K562 (cell line): ENCODE data around the gene ADIG. TPM values are rescaled to one million over a fixed set of nuclear protein-coding genes. Genes with fewer than 3 reads are reported as not detected.

Experiments
- ATAC-seq: fragments of 200-7000 bp; cut with Tn5 transposase; 3 replicates; pipeline ENCODE4 v1.9.1; 2020; ENCODE audit warnings: moderate library complexity
- BruUV-seq: library from RNA; stranded (reverse); fragments of 400-500 nt; replicated peaks from 2 replicates; lab custom pipeline; 2021; lab: Mats Ljungman, UMichigan
- CTCF ChIA-PET: fragments of 300-600 bp; formaldehyde crosslinking; extraction: SDS; loops from one replicate; lab custom pipeline; 2021; ENCODE audit warnings: low intra/inter-chr PET ratio; lab: Yijun Ruan, JAX
- POLR2A ChIA-PET: fragments of 300-600, 350-650 bp; sonication (Branson Sonifier 250); formaldehyde crosslinking; extraction: SDS; loops from one replicate; lab custom pipeline; 2021; ENCODE audit warnings: antibody characterized with exemption, inconsistent platforms; lab: Yijun Ruan, JAX
- DNase-seq, 4 experiments: peaks; one replicate each; pipeline versions ENCODE4 v3.0.0 to v3.0.0-alpha.2; 2011 to 2018; ENCODE audit warnings: low spot score in 3 of 4, mixed read lengths in 3 of 4; ENCODE audit errors: extremely low read depth in 1 of 4
- FAIRE-seq: peaks from 2 replicates; lab custom pipeline; 2011; peaks lifted over from hg19 to GRCh38; lab: Jason Lieb, UNC
- H2AFZ ChIP-seq: 2 replicates; pipeline ENCODE4 v1.6.0; 2011; ENCODE audit warnings: low read depth, low read length, control low read depth, inconsistent platforms
- H3K27ac ChIP-seq: fragments of 200-600 bp; 3 replicates; pipeline ENCODE4 v1.8.0; 2011; ENCODE audit warnings: low read depth, mild to moderate bottlenecking, control low read depth, inconsistent platforms, low read length, moderate library complexity, mixed read lengths; ENCODE audit errors: extremely low read depth
- H3K27me3 ChIP-seq, 2 experiments: fragments of 300-600 bp in 1 of 2; 2 replicates in 1 of 2; 3 replicates in 1 of 2; pipeline versions ENCODE4 v1.6.0 to v1.8.0; 2011; ENCODE audit warnings: inconsistent platforms in 2 of 2, low read length in 2 of 2, mild to moderate bottlenecking in 1 of 2, mixed read lengths in 1 of 2, moderate library complexity in 1 of 2; ENCODE audit not compliant: control insufficient read depth in 2 of 2, insufficient read depth in 2 of 2
- H3K36me3 ChIP-seq: fragments of 300-600 bp; 3 replicates; pipeline ENCODE4 v1.8.0; 2011; ENCODE audit warnings: mild to moderate bottlenecking, low read length, inconsistent platforms; ENCODE audit not compliant: control insufficient read depth, insufficient read depth
- H3K4me1 ChIP-seq, 2 experiments: fragments of 200-600 bp in 1 of 2; replicated peaks in 1 of 2; 2 replicates in 1 of 2; 3 replicates in 1 of 2; pipeline versions ENCODE4 v1.5.1 to v1.8.0; 2011; ENCODE audit warnings: inconsistent platforms in 2 of 2, low read length in 2 of 2, mild to moderate bottlenecking in 1 of 2, mixed read lengths in 1 of 2, moderate library complexity in 1 of 2; ENCODE audit not compliant: control insufficient read depth in 2 of 2, insufficient read depth in 2 of 2
- H3K4me2 ChIP-seq: 2 replicates; pipeline ENCODE4 v1.6.1; 2011; ENCODE audit warnings: low read length, control low read depth, inconsistent platforms, mixed read lengths; ENCODE audit not compliant: insufficient read depth
- H3K4me3 ChIP-seq: fragments of 200-600 bp; sonication (generic), shearing (Covaris generic); 2 replicates; pipeline ENCODE4 v1.5.1; 2016; ENCODE audit warnings: control low read depth, inconsistent platforms
- H3K79me2 ChIP-seq: fragments of 200-600 bp; 3 replicates; pipeline ENCODE4 v1.8.0; 2011; ENCODE audit warnings: low read length, inconsistent platforms; ENCODE audit not compliant: control insufficient read depth, insufficient read depth
- H3K9ac ChIP-seq, 2 experiments: 2 replicates each; pipeline versions ENCODE4 v1.6.0 to v1.6.1; 2011; ENCODE audit warnings: low read depth in 2 of 2, low read length in 2 of 2, control low read depth in 1 of 2, inconsistent platforms in 1 of 2, mild to moderate bottlenecking in 1 of 2, mixed read lengths in 1 of 2; ENCODE audit not compliant: insufficient read depth in 1 of 2
- H3K9me1 ChIP-seq: one replicate; pipeline ENCODE4 v1.6.0; 2011; ENCODE audit warnings: inconsistent platforms, mild to moderate bottlenecking, low read length, moderate library complexity; ENCODE audit not compliant: control insufficient read depth, insufficient read depth
- H3K9me3 ChIP-seq: replicated peaks from 2 replicates; pipeline ENCODE4 v1.5.1; 2011; ENCODE audit warnings: low read depth, low read length, inconsistent platforms; ENCODE audit not compliant: control insufficient read depth, insufficient read depth
- H4K20me1 ChIP-seq: replicated peaks from 2 replicates; pipeline ENCODE4 v1.6.1; 2011; ENCODE audit warnings: low read length, inconsistent platforms, mixed read lengths; ENCODE audit not compliant: control insufficient read depth, insufficient read depth
- CHD4 ChIP-seq: fragments of 200-600 bp; sonication (generic); IDR thresholded peaks from 3 replicates; pipeline ENCODE4 v1.6.1; 2012; ENCODE audit warnings: low read depth, mild to moderate bottlenecking, mixed read lengths, low read length, inconsistent platforms; ENCODE audit not compliant: insufficient read depth, insufficient replicate concordance, poor library complexity, severe bottlenecking
- FOSL1 ChIP-seq: fragments of 200-800 bp; sonication (Bioruptor generic); conservative IDR thresholded peaks from 2 replicates; pipeline ENCODE4 v1.6.1; 2016; ENCODE audit warnings: missing genetic modification characterization, missing compliant biosample characterization
- MEF2D ChIP-seq: conservative IDR thresholded peaks from 2 replicates; pipeline ENCODE4 v1.6.1; 2016; ENCODE audit warnings: low read depth, missing genetic modification characterization, missing compliant biosample characterization
- POLR2A ChIP-seq: fragments of 450-650 bp; conservative IDR thresholded peaks from 2 replicates; pipeline ENCODE4 v1.6.1; 2016
- SAP30 ChIP-seq: fragments of 200-600 bp; sonication (generic); IDR thresholded peaks from 2 replicates; pipeline ENCODE4 v1.6.1; 2012; ENCODE audit warnings: borderline replicate concordance, low read depth, mild to moderate bottlenecking, moderate library complexity, low read length, control low read depth, inconsistent platforms; ENCODE audit not compliant: insufficient read depth, poor library complexity, severe bottlenecking
- WGBS: fragments of 100-300 bp; shearing (Covaris generic); methylation state at CpG from one replicate; pipeline ENCODE4 v1.1.6; 2016; ENCODE audit warnings: low coverage, mixed read lengths; ENCODE audit not compliant: insufficient coverage; ENCODE audit errors: missing lambda C conversion rate; 5-methylcytosine and 5-hydroxymethylcytosine counted together
- in situ Hi-C: fragments of 300-500 bp; cut with MboI; formaldehyde crosslinking; loops from 4 replicates; pipeline ENCODE4 v1.15.0; 2018; ENCODE audit warnings: inconsistent platforms, mixed read lengths
- intact Hi-C: fragments of 100-400 bp; cut with micrococcal nuclease; formaldehyde crosslinking; loops from 2 replicates; pipeline ENCODE4 v1.14.2; 2022
- polyA plus RNA-seq, 8 experiments: library from polyadenylated mRNA; depleted of rRNA in 4 of 8; stranded (reverse) in 5 of 8; unstranded in 3 of 8; fragments of >200 nt; fragmentation: Nextera tagmentation in 2 of 8; fragmentation: Illumina TruSeq in 1 of 8; extraction: Ambion mirVana in 2 of 8; extraction: Trizol in 1 of 8; gene quantifications; 2 replicates each; pipeline versions ENCODE4 v1.2.1 to v1.2.3, GENCODE V29; 2011 to 2014; ENCODE audit warnings: inconsistent platforms in 1 of 8, missing spikeins in 1 of 8
- total RNA-seq, 7 experiments: library from RNA; depleted of rRNA in 6 of 7; stranded (reverse); fragments of >200 nt in 6 of 7; fragmentation: Illumina TruSeq in 2 of 7; extraction: Trizol in 2 of 7; gene quantifications; 2 replicates each; pipeline versions ENCODE4 v1.2.1 to v1.2.3, GENCODE V29; 2011 to 2021; ENCODE audit warnings: low replicate concordance in 1 of 7
- TF ChIP-seq, protein P1 (sequence below): IDR thresholded peaks from 3 replicates; pipeline ENCODE4 v1.6.1; 2011; ENCODE audit warnings: borderline replicate concordance, mild to moderate bottlenecking; ENCODE audit not compliant: insufficient read length, insufficient read depth

Gene ADIG
- total and polyA plus RNA-seq, 9 of the 15 experiments (the other 6 are each of a cell fraction or from before 2014, with no cell fraction given), result not detected

DNA sequence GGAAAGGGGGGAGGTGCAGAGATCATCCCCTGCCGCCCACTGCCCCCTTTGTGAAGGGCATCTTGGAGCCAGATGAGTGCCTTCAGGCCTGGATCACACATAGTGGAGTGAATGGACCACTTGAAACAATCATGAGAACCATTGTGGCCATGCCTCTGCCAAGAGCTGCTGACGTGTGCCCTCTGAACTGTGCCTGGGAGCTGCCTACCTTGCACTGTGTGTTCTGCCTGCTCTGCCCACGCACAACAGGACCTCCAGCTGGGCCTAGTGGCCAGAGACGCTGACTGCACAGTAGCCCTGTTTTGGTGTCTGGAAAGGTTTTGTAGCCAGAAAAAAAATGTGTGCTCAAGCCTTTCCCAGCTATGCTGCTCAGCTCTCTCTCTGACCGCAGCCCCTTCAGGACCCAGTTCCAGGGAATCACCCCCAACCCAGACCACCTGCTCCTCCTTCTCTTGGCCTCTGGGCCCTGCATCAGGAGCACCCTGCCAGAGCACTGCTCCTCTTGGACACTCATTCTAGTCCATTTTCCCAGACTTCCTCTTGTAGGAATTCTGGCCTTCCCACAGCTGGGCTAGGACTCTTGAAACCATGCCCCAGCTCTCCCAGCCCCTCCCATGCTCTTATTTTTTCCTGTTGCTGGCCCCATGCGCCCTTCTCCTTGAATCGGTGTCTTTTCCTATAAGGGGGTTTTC, 1.6 kb upstream of the ADIG start:
- POLR2A ChIA-PET, result interaction anchor here (0.6 to 1.5 kb wide), 2 partner anchors 10 to 40 kb away, joined by 3 to 4 read pairs; no protein-coding TSS in a partner anchor
- FAIRE-seq, result no peak

DNA sequence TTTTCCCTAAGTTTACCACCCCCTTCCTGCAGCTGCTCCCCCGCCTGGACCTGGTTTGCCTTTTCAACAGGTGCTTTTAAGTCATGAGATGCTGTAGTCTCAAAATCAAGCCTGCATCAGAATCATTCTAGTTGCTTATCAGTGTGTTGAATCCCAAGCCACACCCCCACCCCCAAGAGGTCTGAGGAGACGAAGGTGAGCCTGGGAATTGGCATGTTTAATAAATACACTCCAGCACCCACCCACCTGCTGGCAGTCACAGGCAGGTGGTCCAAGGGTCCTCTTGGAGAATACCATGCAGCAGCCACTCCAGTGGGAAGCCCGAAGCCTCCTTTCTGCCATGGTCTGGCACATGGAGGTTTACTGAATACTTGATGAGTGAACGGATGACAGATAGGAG, 1.1 kb upstream of the ADIG start:
- Histone ChIP-seq H3K9me1 (no peaks in the 10 kb centered on the region), H2AFZ (no peak overlapping the region), H3K4me3 (no peak overlapping the region), H3K79me2 (no peaks in the 10 kb centered on the region), H3K9ac (no peak overlapping the region), H3K4me1 (peaks cover 0 to 3% of the 10 kb centered on the region in 2 experiments; a peak in 1 of 5 replicates), H3K27ac (no peak overlapping the region), H3K9me3 (no peaks in the 10 kb centered on the region), H3K4me2 (no peak overlapping the region), H3K27me3 (peaks cover 22 to 41% of the 10 kb centered on the region in 2 experiments), H4K20me1 (no peaks in the 10 kb centered on the region), H3K36me3 (peaks cover 14% of the 10 kb centered on the region; the same call in 1 of the 3 replicates)
- DNase-seq (no peak), FAIRE-seq (no peak), ATAC-seq (no peak)
- WGBS, result 21% methylated on average over 4 of the region's 4 CpGs
- intact Hi-C loops, result no loop called here
- ChIA-PET CTCF (no interaction called here), POLR2A (interaction anchor here (0.6 to 1.7 kb wide), 3 partner anchors 10 to 21 kb away, joined by 3 to 7 read pairs (median 4); no protein-coding TSS in a partner anchor)
- TF ChIP-seq MEF2D (tag) (no peak), SAP30 (no peak), FOSL1 (no peak)
- TF ChIP-seq, protein P1, sequence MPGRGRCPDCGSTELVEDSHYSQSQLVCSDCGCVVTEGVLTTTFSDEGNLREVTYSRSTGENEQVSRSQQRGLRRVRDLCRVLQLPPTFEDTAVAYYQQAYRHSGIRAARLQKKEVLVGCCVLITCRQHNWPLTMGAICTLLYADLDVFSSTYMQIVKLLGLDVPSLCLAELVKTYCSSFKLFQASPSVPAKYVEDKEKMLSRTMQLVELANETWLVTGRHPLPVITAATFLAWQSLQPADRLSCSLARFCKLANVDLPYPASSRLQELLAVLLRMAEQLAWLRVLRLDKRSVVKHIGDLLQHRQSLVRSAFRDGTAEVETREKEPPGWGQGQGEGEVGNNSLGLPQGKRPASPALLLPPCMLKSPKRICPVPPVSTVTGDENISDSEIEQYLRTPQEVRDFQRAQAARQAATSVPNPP, result no peak
- no TSS peak for BruUV-seq
- in situ Hi-C loops, result no loop called here

More for the DNA sequence above, 1.6 kb upstream of the ADIG start:
- Histone ChIP-seq H3K9me3 (no peaks in the 10 kb centered on the region), H3K27me3 (peaks cover 20 to 37% of the 10 kb centered on the region in 2 experiments), H3K4me2 (no peak overlapping the region), H4K20me1 (no peaks in the 10 kb centered on the region), H3K4me3 (no peak overlapping the region), H3K27ac (no peak overlapping the region), H3K36me3 (peaks cover 20% of the 10 kb centered on the region; the same call in 2 of the 3 replicates), H2AFZ (no peak overlapping the region), H3K9me1 (no peaks in the 10 kb centered on the region), H3K79me2 (no peaks in the 10 kb centered on the region), H3K9ac (no peak overlapping the region), H3K4me1 (peaks cover 0 to 3% of the 10 kb centered on the region in 2 experiments; a peak in 1 of 5 replicates)
- ATAC-seq (peak; percentile 34), DNase-seq (no peak)
- CTCF ChIA-PET, result no interaction called here
- WGBS, result 30% methylated on average over 7 of the region's 7 CpGs
- TF ChIP-seq CHD4 (no peak), POLR2A (0 out of 2 replicates have a peak, but pooled peaks have one; percentile 13)
- intact Hi-C loops (no loop called here), in situ Hi-C loops (no loop called here)
- no TSS peak for BruUV-seq
